Natural killer cell (primary cell): ENCODE data around the gene TIAM1. TPM values are rescaled to one million over a fixed set of nuclear protein-coding genes. Genes with fewer than 3 reads are reported as not detected.

ENCODE experiments used
- ATAC-seq, 3 donors: fragments of 150-1000 bp in 2 of 3; fragments of 200-7000 bp in 1 of 3; cut with Tn5 transposase; 1 replicate in 1 of 3; 2 replicates in 2 of 3; pipeline ENCODE4 v1.10.0; 2021; ENCODE audit warnings: mild to moderate bottlenecking in 2 of 3, moderate library complexity in 2 of 3
- DNase-seq, 2 donors: peaks; one replicate each; pipeline versions ENCODE4 v3.0.0 to v3.0.0-alpha.2; 2013 to 2021; ENCODE audit warnings: mixed read lengths in 1 of 2
- H3K27ac ChIP-seq: one replicate; pipeline ENCODE4 v1.5.1; 2013; ENCODE audit warnings: mild to moderate bottlenecking, low read length
- H3K27me3 ChIP-seq: one replicate; pipeline ENCODE4 v1.6.1; 2013; ENCODE audit warnings: low read length; ENCODE audit not compliant: control insufficient read depth, insufficient read depth
- H3K36me3 ChIP-seq: one replicate; pipeline ENCODE4 v1.6.1; 2013; ENCODE audit warnings: low read length; ENCODE audit not compliant: control insufficient read depth, insufficient read depth
- H3K4me1 ChIP-seq: one replicate; pipeline ENCODE4 v1.6.1; 2013; ENCODE audit warnings: low read length; ENCODE audit not compliant: control insufficient read depth, insufficient read depth
- H3K4me3 ChIP-seq: one replicate; pipeline ENCODE4 v1.5.1; 2013; ENCODE audit warnings: low read length
- H3K9me3 ChIP-seq: one replicate; pipeline ENCODE4 v1.6.1; 2013; ENCODE audit warnings: low read length; ENCODE audit not compliant: control insufficient read depth, insufficient read depth
- H3K27ac Mint-ChIP-seq, 2 donors: one replicate each; pipeline ENCODE4 v1.8.0; 2022; ENCODE audit warnings: mild to moderate bottlenecking in 2 of 2, mixed read lengths in 2 of 2, moderate library complexity in 1 of 2
- H3K27me3 Mint-ChIP-seq, 2 donors: one replicate each; pipeline ENCODE4 v1.8.0; 2022; ENCODE audit warnings: low read depth in 2 of 2, mixed read lengths in 2 of 2
- H3K36me3 Mint-ChIP-seq: one replicate; pipeline ENCODE4 v1.8.0; 2022; ENCODE audit warnings: mixed read lengths
- H3K4me1 Mint-ChIP-seq, 2 donors: one replicate each; pipeline ENCODE4 v1.8.0; 2022; ENCODE audit warnings: mixed read lengths in 2 of 2
- H3K4me3 Mint-ChIP-seq: one replicate; pipeline ENCODE4 v1.8.0; 2022; ENCODE audit warnings: mild to moderate bottlenecking, moderate library complexity, mixed read lengths
- H3K9me3 Mint-ChIP-seq, 2 donors: one replicate each; pipeline ENCODE4 v1.8.0; 2022; ENCODE audit warnings: mixed read lengths in 2 of 2
- CTCF ChIP-seq: fragments of 200-600 bp; IDR thresholded peaks from one replicate; pipeline ENCODE4 v1.8.0; 2022; ENCODE audit warnings: antibody characterized with exemption
- WGBS: methylation state at CpG from one replicate; pipeline ENCODE4 v1.1.7; 2013; ENCODE audit warnings: missing lambda C conversion rate; ENCODE audit not compliant: insufficient coverage; 5-methylcytosine and 5-hydroxymethylcytosine counted together
- intact Hi-C: fragments of 100-400 bp; cut with micrococcal nuclease; formaldehyde crosslinking; loops from one replicate; pipeline ENCODE4 v1.14.2; 2022
- total RNA-seq, 4 donors: library from RNA; stranded (reverse); fragments of 120-200 nt in 1 of 4; gene quantifications; one replicate each; pipeline versions ENCODE4 v1.2.3 to v1.2.4, GENCODE V29; 2013 to 2022

TIAM1 gene
- total RNA-seq, 3 donors from 2014 or later (not counting 1 experiment from before 2014, with no cell fraction given), result 19.1 to 32.3 (median 19.4) TPM

DNA sequence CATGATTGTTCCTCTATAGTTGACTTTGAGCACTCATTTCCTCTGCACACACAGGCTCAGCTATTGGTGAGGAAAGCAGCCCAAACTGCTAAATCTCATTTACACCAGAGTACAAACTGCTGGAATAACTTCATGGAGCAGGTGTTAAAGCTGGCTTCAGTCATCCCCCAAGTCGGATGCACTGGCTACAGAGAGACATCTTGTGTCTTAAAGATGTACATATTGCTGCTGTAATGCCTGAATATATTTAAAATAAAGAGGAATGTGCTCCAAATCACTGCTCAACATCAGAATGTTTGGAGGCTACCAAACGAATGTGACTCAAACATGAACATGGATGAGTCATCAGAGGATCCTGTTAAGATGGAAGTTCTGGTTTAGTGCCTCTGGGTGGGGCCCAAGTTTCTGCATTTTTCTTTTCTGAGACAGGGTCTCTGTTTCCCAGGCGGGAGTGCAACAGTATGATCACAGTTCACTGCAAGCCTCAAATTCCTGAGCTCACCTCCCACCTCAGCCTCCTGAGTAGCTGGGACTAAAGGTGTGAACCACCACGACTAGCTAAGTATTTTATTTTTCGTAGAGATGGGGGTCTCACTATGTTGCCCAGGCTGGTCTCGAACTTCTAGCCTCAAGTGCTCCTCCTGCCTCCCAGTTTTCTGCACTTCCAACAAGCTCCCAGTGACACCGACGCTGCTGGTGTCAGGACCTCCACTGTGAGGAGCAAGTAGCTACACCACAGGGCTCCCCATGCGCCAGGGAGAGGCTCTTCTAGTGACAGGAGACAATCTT is 226.7 kb downstream of the TIAM1 start:
- no peaks in the 10 kb centered on the region for H3K27me3 ChIP-seq
- DNase-seq (no peak), ATAC-seq (no peak)
- peaks cover 2% of the 10 kb centered on the region for H3K36me3 ChIP-seq
- H3K27ac ChIP-seq, result no peak overlapping the region
- no peak overlapping the region for H3K4me3 ChIP-seq
- peaks cover 3% of the 10 kb centered on the region for H3K4me1 ChIP-seq
- Mint-ChIP-seq H3K9me3 (no peaks in the 10 kb centered on the region), H3K27ac (no peak overlapping the region), H3K36me3 (no peaks in the 10 kb centered on the region), H3K27me3 (peaks cover 0 to 2% of the 10 kb centered on the region in 2 donors), H3K4me1 (no peaks in the 10 kb centered on the region), H3K4me3 (no peak overlapping the region)
- H3K9me3 ChIP-seq, result no peaks in the 10 kb centered on the region
- no peak for TF ChIP-seq CTCF
- intact Hi-C loops, result no loop called here
- 80% methylated on average over 9 of the region's 9 CpGs for WGBS

- 83% methylated on average over 9 of the region's 9 CpGs for WGBS
- H3K4me3 Mint-ChIP-seq, result no peak overlapping the region
- Histone ChIP-seq H3K4me1 (peaks cover 3% of the 10 kb centered on the region), H3K27ac (no peak overlapping the region), H3K9me3 (no peaks in the 10 kb centered on the region), H3K27me3 (no peaks in the 10 kb centered on the region), H3K36me3 (peaks cover 2% of the 10 kb centered on the region), H3K4me3 (no peak overlapping the region)
- intact Hi-C loops, result no loop called here
- no peak overlapping the region for H3K27ac Mint-ChIP-seq
- DNase-seq, result no peak
- H3K9me3 Mint-ChIP-seq, result no peaks in the 10 kb centered on the region
- TF ChIP-seq CTCF, result no peak
- H3K4me1 Mint-ChIP-seq, result no peaks in the 10 kb centered on the region
- no peaks in the 10 kb centered on the region for H3K36me3 Mint-ChIP-seq
- peaks cover 0 to 2% of the 10 kb centered on the region in 2 donors for H3K27me3 Mint-ChIP-seq
- ATAC-seq, result no peak
Measured at GRCh38 chr21:31115249-31115648, 228.8 kb downstream of the TIAM1 start.

- Histone ChIP-seq H3K9me3 (no peaks in the 10 kb centered on the region), H3K36me3 (no peaks in the 10 kb centered on the region), H3K4me1 (no peaks in the 10 kb centered on the region), H3K27me3 (no peaks in the 10 kb centered on the region), H3K27ac (no peak overlapping the region), H3K4me3 (no peak overlapping the region)
- ATAC-seq (no peak), DNase-seq (no peak)
- Mint-ChIP-seq H3K4me1 (no peaks in the 10 kb centered on the region), H3K27me3 (peaks cover 0 to 7% of the 10 kb centered on the region in 2 donors), H3K36me3 (no peaks in the 10 kb centered on the region), H3K4me3 (no peak overlapping the region), H3K9me3 (no peaks in the 10 kb centered on the region), H3K27ac (no peak overlapping the region)
- 56% methylated on average over 6 of the region's 6 CpGs for WGBS
- TF ChIP-seq CTCF, result no peak
- intact Hi-C loops, result no loop called here
Measured at GRCh38 chr21:31111093-31111492, 233.0 kb downstream of the TIAM1 start.

DNA sequence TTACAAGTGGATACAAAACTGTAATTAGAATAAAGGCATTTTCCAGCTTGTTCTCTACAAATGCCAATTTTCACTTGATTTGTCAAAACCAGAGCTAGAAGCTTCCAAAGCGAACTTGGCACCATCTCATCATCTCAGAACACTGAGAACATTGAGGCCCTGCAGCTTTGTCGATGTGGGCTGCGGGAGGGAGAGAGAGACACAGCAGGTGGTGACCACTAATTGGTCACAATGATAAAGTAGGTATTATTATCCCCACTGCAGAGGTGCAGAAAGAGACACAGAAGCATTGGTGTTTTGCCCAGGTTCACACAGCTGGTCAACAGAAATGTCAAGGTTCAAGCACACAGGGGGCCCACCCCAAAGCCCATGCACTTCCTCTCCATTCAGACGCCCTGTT is 233.6 kb downstream of the TIAM1 start:
- ATAC-seq, result no peak
- Mint-ChIP-seq H3K27me3 (peaks cover 3 to 7% of the 10 kb centered on the region in 2 donors), H3K9me3 (no peaks in the 10 kb centered on the region), H3K4me3 (no peak overlapping the region), H3K27ac (no peak overlapping the region), H3K4me1 (no peaks in the 10 kb centered on the region), H3K36me3 (no peaks in the 10 kb centered on the region)
- WGBS, result 83% methylated on average over 3 of the region's 4 CpGs
- no peaks in the 10 kb centered on the region for H3K4me1 ChIP-seq
- no peak overlapping the region for H3K4me3 ChIP-seq
- no peaks in the 10 kb centered on the region for H3K36me3 ChIP-seq
- H3K9me3 ChIP-seq, result no peaks in the 10 kb centered on the region
- no peak for DNase-seq
- no peak overlapping the region for H3K27ac ChIP-seq
- no peaks in the 10 kb centered on the region for H3K27me3 ChIP-seq
- TF ChIP-seq CTCF, result no peak
- intact Hi-C loops, result no loop called here
